Hepatocyte (in vitro differentiated cells): ENCODE measurements around the gene RHOT2. TPM values are rescaled to one million over a fixed set of nuclear protein-coding genes. Genes with fewer than 3 reads are reported as not detected.

ENCODE experiments used
- DNase-seq: peaks from one replicate; pipeline ENCODE4 v3.0.0-alpha.2; 2016; ENCODE audit warnings: low spot score
- H2AFZ ChIP-seq: fragments of 200-600 bp; sonication (generic); 2 replicates; pipeline ENCODE4 v1.6.0; 2016; ENCODE audit warnings: antibody characterized with exemption, mild to moderate bottlenecking
- H3K27ac ChIP-seq: fragments of 200-600 bp; sonication (generic); 2 replicates; pipeline ENCODE4 v1.5.1; 2016; ENCODE audit warnings: mild to moderate bottlenecking
- H3K27me3 ChIP-seq: fragments of 200-600 bp; sonication (generic); 2 replicates; pipeline ENCODE4 v1.6.1; 2016
- H3K36me3 ChIP-seq: fragments of 200-600 bp; sonication (generic); replicated peaks from 2 replicates; pipeline ENCODE4 v1.5.1; 2016; ENCODE audit warnings: low read depth; ENCODE audit not compliant: insufficient read depth
- H3K4me1 ChIP-seq: fragments of 200-600 bp; sonication (generic); 2 replicates; pipeline ENCODE4 v1.5.1; 2016; ENCODE audit warnings: mild to moderate bottlenecking, moderate library complexity; ENCODE audit not compliant: insufficient read depth
- H3K4me2 ChIP-seq: fragments of 200-600 bp; sonication (generic); 2 replicates; pipeline ENCODE4 v1.6.0; 2016
- H3K4me3 ChIP-seq: fragments of 200-600 bp; sonication (generic); 2 replicates; pipeline ENCODE4 v1.5.1; 2016; ENCODE audit warnings: mild to moderate bottlenecking
- H3K79me2 ChIP-seq: fragments of 200-600 bp; sonication (generic); 2 replicates; pipeline ENCODE4 v1.6.0; 2017; ENCODE audit warnings: mild to moderate bottlenecking
- H3K9me2 ChIP-seq: fragments of 200-600 bp; sonication (generic); replicated peaks from 2 replicates; pipeline ENCODE4 v1.6.0; 2017; ENCODE audit warnings: mild to moderate bottlenecking; ENCODE audit not compliant: insufficient read depth
- H3K9me3 ChIP-seq: fragments of 200-600 bp; sonication (generic); 2 replicates; pipeline ENCODE4 v1.5.1; 2016; ENCODE audit warnings: low read depth, mild to moderate bottlenecking
- H4K20me1 ChIP-seq: fragments of 200-600 bp; sonication (generic); 2 replicates; pipeline ENCODE4 v1.6.0; 2016; ENCODE audit warnings: mild to moderate bottlenecking; ENCODE audit not compliant: insufficient read depth, poor library complexity, severe bottlenecking
- EZH2 ChIP-seq: fragments of 200-600 bp; sonication (generic); IDR thresholded peaks from 2 replicates; pipeline ENCODE4 v1.6.1; 2016; ENCODE audit warnings: antibody characterized with exemption, mild to moderate bottlenecking, borderline replicate concordance
- EZH2phosphoT487 ChIP-seq: fragments of 200-600 bp; sonication (generic); IDR thresholded peaks from one replicate; pipeline ENCODE4 v1.6.1; 2018; ENCODE audit warnings: antibody characterized with exemption, mild to moderate bottlenecking, low read depth, moderate library complexity; ENCODE audit not compliant: unreplicated experiment, severe bottlenecking
- WGBS: methylation state at CpG from one replicate; pipeline ENCODE4 v1.1.6; 2016; ENCODE audit warnings: low lambda C conversion rate; ENCODE audit errors: missing lambda C conversion rate; 5-methylcytosine and 5-hydroxymethylcytosine counted together
- polyA plus RNA-seq: library from polyadenylated mRNA; unstranded; fragments of >200 nt; fragmentation: Nextera tagmentation; extraction: Ambion mirVana; gene quantifications from 2 replicates; pipeline ENCODE4 v1.2.1, GENCODE V29; 2016
- total RNA-seq: library from RNA; depleted of rRNA; stranded (reverse); fragments of >200 nt; gene quantifications from 2 replicates; pipeline ENCODE4 v1.2.3, GENCODE V29; 2014
- TF ChIP-seq, protein P1 (sequence below): fragments of 200-600 bp; sonication (generic); IDR thresholded peaks from 2 replicates; pipeline ENCODE4 v1.5.1; 2016; ENCODE audit warnings: antibody characterized with exemption, mild to moderate bottlenecking; ENCODE audit not compliant: poor library complexity

Gene RHOT2
- total and polyA plus RNA-seq, 2 experiments from 2014 or later, result 63.2 to 158 TPM

GRCh38 chr16:658679-659571 lies 9.0 kb upstream of the RHOT2 start:
- H3K27me3 ChIP-seq, result no peaks in the 10 kb centered on the region
- no peak overlapping the region for H2AFZ ChIP-seq
- H4K20me1 ChIP-seq, result no peaks in the 10 kb centered on the region
- no peak overlapping the region for H3K4me3 ChIP-seq
- TF ChIP-seq EZH2 (no peak), EZH2phosphoT487 (no peak)
- TF ChIP-seq, protein P1, sequence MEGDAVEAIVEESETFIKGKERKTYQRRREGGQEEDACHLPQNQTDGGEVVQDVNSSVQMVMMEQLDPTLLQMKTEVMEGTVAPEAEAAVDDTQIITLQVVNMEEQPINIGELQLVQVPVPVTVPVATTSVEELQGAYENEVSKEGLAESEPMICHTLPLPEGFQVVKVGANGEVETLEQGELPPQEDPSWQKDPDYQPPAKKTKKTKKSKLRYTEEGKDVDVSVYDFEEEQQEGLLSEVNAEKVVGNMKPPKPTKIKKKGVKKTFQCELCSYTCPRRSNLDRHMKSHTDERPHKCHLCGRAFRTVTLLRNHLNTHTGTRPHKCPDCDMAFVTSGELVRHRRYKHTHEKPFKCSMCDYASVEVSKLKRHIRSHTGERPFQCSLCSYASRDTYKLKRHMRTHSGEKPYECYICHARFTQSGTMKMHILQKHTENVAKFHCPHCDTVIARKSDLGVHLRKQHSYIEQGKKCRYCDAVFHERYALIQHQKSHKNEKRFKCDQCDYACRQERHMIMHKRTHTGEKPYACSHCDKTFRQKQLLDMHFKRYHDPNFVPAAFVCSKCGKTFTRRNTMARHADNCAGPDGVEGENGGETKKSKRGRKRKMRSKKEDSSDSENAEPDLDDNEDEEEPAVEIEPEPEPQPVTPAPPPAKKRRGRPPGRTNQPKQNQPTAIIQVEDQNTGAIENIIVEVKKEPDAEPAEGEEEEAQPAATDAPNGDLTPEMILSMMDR, result no peak
- no peaks in the 10 kb centered on the region for H3K9me3 ChIP-seq
- H3K9me2 ChIP-seq, result no peaks in the 10 kb centered on the region
- H3K27ac ChIP-seq, result no peak overlapping the region
- peaks cover 3% of the 10 kb centered on the region for H3K4me1 ChIP-seq
- 95% methylated on average over 32 of the region's 35 CpGs for WGBS
- DNase-seq, result no peak
- H3K4me2 ChIP-seq, result no peak overlapping the region
- no peaks in the 10 kb centered on the region for H3K79me2 ChIP-seq
- no peaks in the 10 kb centered on the region for H3K36me3 ChIP-seq

- Histone ChIP-seq H3K27me3 (no peaks in the 10 kb centered on the region), H4K20me1 (no peaks in the 10 kb centered on the region), H3K79me2 (no peaks in the 10 kb centered on the region), H3K4me1 (peaks cover 3% of the 10 kb centered on the region), H3K27ac (no peak overlapping the region), H3K9me3 (no peaks in the 10 kb centered on the region), H3K4me3 (no peak overlapping the region), H3K4me2 (no peak overlapping the region), H2AFZ (no peak overlapping the region), H3K9me2 (no peaks in the 10 kb centered on the region), H3K36me3 (no peaks in the 10 kb centered on the region)
- DNase-seq, result no peak
- TF ChIP-seq EZH2 (no peak), EZH2phosphoT487 (no peak)
- TF ChIP-seq, protein P1, result no peak
- 88% methylated on average over 14 of the region's 20 CpGs for WGBS
Observed at GRCh38 chr16:659618-660017, 8.3 kb upstream of the RHOT2 start.

- TF ChIP-seq EZH2, result no peak
- no peak for TF ChIP-seq EZH2phosphoT487
- TF ChIP-seq, protein P1, result no peak
- H3K79me2 ChIP-seq, result no peaks in the 10 kb centered on the region
- H3K9me2 ChIP-seq, result no peaks in the 10 kb centered on the region
- no peak for DNase-seq
- H3K4me2 ChIP-seq, result no peak overlapping the region
- H3K27ac ChIP-seq, result no peak overlapping the region
- H4K20me1 ChIP-seq, result no peaks in the 10 kb centered on the region
- 76% methylated on average over 6 of the region's 6 CpGs for WGBS
- peaks cover 3% of the 10 kb centered on the region for H3K4me1 ChIP-seq
- no peaks in the 10 kb centered on the region for H3K9me3 ChIP-seq
- H3K4me3 ChIP-seq, result no peak overlapping the region
- H3K27me3 ChIP-seq, result no peaks in the 10 kb centered on the region
- H3K36me3 ChIP-seq, result no peaks in the 10 kb centered on the region
- no peak overlapping the region for H2AFZ ChIP-seq
Observed at GRCh38 chr16:660132-660458, 7.8 kb upstream of the RHOT2 start.
